Kidney epithelial cell (primary cell): Measurements from ENCODE around the gene DGKG. TPM values are rescaled to one million over a fixed set of nuclear protein-coding genes. Genes with fewer than 3 reads are reported as not detected.

Source experiments
- DNase-seq: peaks from one replicate; pipeline ENCODE4 v3.0.0-alpha.2; 2010; ENCODE audit warnings: low read depth
- H3K27me3 ChIP-seq: 2 replicates; pipeline ENCODE4 v1.6.0; 2011; ENCODE audit warnings: low read length; ENCODE audit not compliant: control insufficient read depth, insufficient read depth
- H3K36me3 ChIP-seq: 2 replicates; pipeline ENCODE4 v1.5.1; 2011; ENCODE audit warnings: low read length; ENCODE audit not compliant: control insufficient read depth, insufficient read depth
- H3K4me3 ChIP-seq: 2 replicates; pipeline ENCODE4 v1.5.1; 2011; ENCODE audit warnings: low read depth, mild to moderate bottlenecking, control low read depth, low read length
- CTCF ChIP-seq: IDR thresholded peaks from 2 replicates; pipeline ENCODE4 v1.5.1; 2011; ENCODE audit warnings: mild to moderate bottlenecking, moderate library complexity, low read length, control low read depth, inconsistent platforms; ENCODE audit not compliant: insufficient read depth, poor library complexity, severe bottlenecking
- total RNA-seq: library from RNA; depleted of rRNA; stranded (reverse); fragments of >200 nt; gene quantifications from 2 replicates; pipeline ENCODE4 v1.2.3, GENCODE V29; 2015

The DGKG gene
- total RNA-seq, 1 donor from 2014 or later: 0.04 TPM

- no peak for DNase-seq
- H3K27me3 ChIP-seq: no peaks in the 10 kb centered on the region
- no peak for TF ChIP-seq CTCF
- H3K36me3 ChIP-seq: no peaks in the 10 kb centered on the region
- H3K4me3 ChIP-seq: no peak overlapping the region
Measured at GRCh38 chr3:186314896-186315295, 47.1 kb downstream of the DGKG start.

- DNase-seq: no peak
- Histone ChIP-seq H3K36me3 (no peaks in the 10 kb centered on the region), H3K27me3 (no peaks in the 10 kb centered on the region), H3K4me3 (no peak overlapping the region)
- no peak for TF ChIP-seq CTCF
Measured at GRCh38 chr3:186311441-186311840, 50.6 kb downstream of the DGKG start.

GRCh38 chr3:186308549-186308948 is 53.5 kb downstream of the DGKG start:
- Histone ChIP-seq H3K27me3 (peaks cover 5% of the 10 kb centered on the region), H3K36me3 (no peaks in the 10 kb centered on the region), H3K4me3 (no peak overlapping the region)
- no peak for DNase-seq
- no peak for TF ChIP-seq CTCF

GRCh38 chr3:186307594-186308221 is 54.3 kb downstream of the DGKG start:
- Histone ChIP-seq H3K36me3 (no peaks in the 10 kb centered on the region), H3K4me3 (no peak overlapping the region), H3K27me3 (peaks cover 8% of the 10 kb centered on the region)
- DNase-seq: no peak
- TF ChIP-seq CTCF: no peak

- Histone ChIP-seq H3K36me3 (no peaks in the 10 kb centered on the region), H3K4me3 (no peak overlapping the region), H3K27me3 (peaks cover 8% of the 10 kb centered on the region)
- no peak for TF ChIP-seq CTCF
- no peak for DNase-seq
Measured at GRCh38 chr3:186305286-186305685, 56.7 kb downstream of the DGKG start.

GRCh38 chr3:186303965-186304364 is 58.1 kb downstream of the DGKG start:
- no peak for TF ChIP-seq CTCF
- Histone ChIP-seq H3K4me3 (no peak overlapping the region), H3K27me3 (peaks cover 8% of the 10 kb centered on the region), H3K36me3 (no peaks in the 10 kb centered on the region)
- no peak for DNase-seq
